Esophagus muscularis mucosa (tissue), 2 donors: ENCODE results near the gene KCNG4.

Experiments
- POLR2A ChIP-seq: fragments of 450-650 bp; IDR thresholded peaks from one replicate; pipeline ENCODE4 v1.6.1; 2017; ENCODE audit warnings: antibody characterized with exemption, moderate library complexity, mild to moderate bottlenecking, low read depth
- POLR2AphosphoS5 ChIP-seq, 2 donors: sonication (generic); formaldehyde crosslinking; IDR thresholded peaks; one replicate each; pipeline ENCODE4 v1.6.1; 2017; ENCODE audit warnings: antibody characterized with exemption in 2 of 2

- no peak for TF ChIP-seq POLR2AphosphoS5 (IDR thresholded peaks at IDR 0.05)
- no peak for TF ChIP-seq POLR2A
Measured at GRCh38 chr16:84178892-84179611, 60.8 kb downstream of the KCNG4 start.
